Neural cell (in vitro differentiated cells): ENCODE measurements around the gene INPP5F. TPM values are rescaled to one million over a fixed set of nuclear protein-coding genes. Genes with fewer than 3 reads are reported as not detected.

Source experiments
- H2AFZ ChIP-seq: fragments of 200-600, 300-800 bp; sonication (generic), shearing (Covaris generic); 2 replicates; pipeline ENCODE4 v1.6.0; 2014; ENCODE audit warnings: low read depth, mild to moderate bottlenecking, antibody characterized with exemption, low read length, moderate library complexity
- H3F3A ChIP-seq: fragments of 200-600 bp; shearing (Covaris generic); 2 replicates; pipeline ENCODE4 v1.6.1; 2016; ENCODE audit warnings: mild to moderate bottlenecking, moderate library complexity, mixed read lengths, antibody characterized with exemption, low read length; ENCODE audit not compliant: insufficient read depth, poor library complexity, severe bottlenecking
- H3K27ac ChIP-seq: fragments of 200-600, 300-800 bp; sonication (generic), shearing (Covaris generic); 2 replicates; pipeline ENCODE4 v1.5.1; 2014; ENCODE audit warnings: mild to moderate bottlenecking, low read length, moderate library complexity
- H3K27me3 ChIP-seq: fragments of 300-800, 200-600 bp; sonication (generic), shearing (Covaris generic); 2 replicates; pipeline ENCODE4 v1.6.0; 2014; ENCODE audit warnings: mild to moderate bottlenecking, low read depth, low read length, moderate library complexity; ENCODE audit not compliant: insufficient read depth
- H3K36me3 ChIP-seq: fragments of 300-800, 200-600 bp; sonication (generic), shearing (Covaris generic); 2 replicates; pipeline ENCODE4 v1.5.1; 2014; ENCODE audit warnings: mild to moderate bottlenecking, antibody characterized with exemption, low read length, moderate library complexity; ENCODE audit not compliant: insufficient read depth
- H3K4me2 ChIP-seq: fragments of 300-800, 200-600 bp; sonication (generic), shearing (Covaris generic); 2 replicates; pipeline ENCODE4 v1.6.0; 2014; ENCODE audit warnings: mild to moderate bottlenecking, low read length
- H3K4me3 ChIP-seq: fragments of 300-800, 200-600 bp; sonication (generic), shearing (Covaris generic); 2 replicates; pipeline ENCODE4 v1.5.1; 2014; ENCODE audit warnings: mild to moderate bottlenecking, low read length, moderate library complexity
- H3K79me2 ChIP-seq: fragments of 200-600 bp; shearing (Covaris generic); replicated peaks from 2 replicates; pipeline ENCODE4 v1.6.0; 2014; ENCODE audit warnings: mild to moderate bottlenecking, low read length, moderate library complexity; ENCODE audit not compliant: insufficient read depth
- H3K9ac ChIP-seq: fragments of 300-800, 200-600 bp; sonication (generic), shearing (Covaris generic); 2 replicates; pipeline ENCODE4 v1.6.1; 2016; ENCODE audit warnings: mild to moderate bottlenecking, low read length, mixed read lengths
- H3K9me2 ChIP-seq: fragments of 200-600 bp; shearing (Covaris generic); 2 replicates; pipeline ENCODE4 v1.6.1; 2016; ENCODE audit warnings: mild to moderate bottlenecking, low read length, mixed read lengths; ENCODE audit not compliant: insufficient read depth
- H3K9me3 ChIP-seq: fragments of 200-600, 300-800 bp; sonication (generic), shearing (Covaris generic); 2 replicates; pipeline ENCODE4 v1.6.1; 2016; ENCODE audit warnings: mild to moderate bottlenecking, mixed run types, low read length, moderate library complexity, mixed read lengths
- H4K20me1 ChIP-seq: fragments of 200-600 bp; shearing (Covaris generic); 2 replicates; pipeline ENCODE4 v1.6.1; 2016; ENCODE audit warnings: mild to moderate bottlenecking, mixed run types; ENCODE audit not compliant: insufficient read depth
- EP300 ChIP-seq: fragments of 450-650 bp; conservative IDR thresholded peaks from 2 replicates; pipeline ENCODE4 v1.6.1; 2014; ENCODE audit warnings: antibody characterized with exemption, mild to moderate bottlenecking, moderate library complexity; ENCODE audit not compliant: poor library complexity, severe bottlenecking
- EZH2 ChIP-seq: fragments of 200-600, 300-800 bp; shearing (Covaris generic), sonication (generic); IDR thresholded peaks from 2 replicates; pipeline ENCODE4 v1.6.1; 2014; ENCODE audit warnings: antibody characterized with exemption, low read length, borderline replicate concordance, mild to moderate bottlenecking; ENCODE audit not compliant: insufficient read depth, poor library complexity, severe bottlenecking
- MXI1 ChIP-seq: fragments of 450-650 bp; conservative IDR thresholded peaks from 2 replicates; pipeline ENCODE4 v1.6.1; 2014; ENCODE audit warnings: antibody characterized with exemption, mild to moderate bottlenecking; ENCODE audit not compliant: poor library complexity, severe bottlenecking
- POLR2AphosphoS5 ChIP-seq: IDR thresholded peaks from 2 replicates; pipeline ENCODE4 v1.6.1; 2012
- RAD21 ChIP-seq: fragments of 450-650 bp; conservative IDR thresholded peaks from 2 replicates; pipeline ENCODE4 v1.6.1; 2014; ENCODE audit warnings: antibody characterized with exemption, mild to moderate bottlenecking, moderate library complexity
- SMC3 ChIP-seq: fragments of 450-650 bp; conservative IDR thresholded peaks from 2 replicates; pipeline ENCODE4 v1.6.1; 2014; ENCODE audit warnings: antibody characterized with exemption, mild to moderate bottlenecking, moderate library complexity; ENCODE audit not compliant: poor library complexity
- TAF1 ChIP-seq: IDR thresholded peaks from 2 replicates; pipeline ENCODE4 v1.6.1; 2012; ENCODE audit warnings: low read depth
- polyA plus RNA-seq: library from polyadenylated mRNA; depleted of rRNA; stranded (reverse); fragments of >200 nt; gene quantifications from 2 replicates; pipeline ENCODE4 v1.2.3, GENCODE V29; 2014
- TF ChIP-seq, protein P1 (sequence below): fragments of 450-650 bp; IDR thresholded peaks from 2 replicates; pipeline ENCODE4 v1.5.1; 2014; ENCODE audit warnings: antibody characterized with exemption, mild to moderate bottlenecking, moderate library complexity; ENCODE audit not compliant: poor library complexity, severe bottlenecking
- TF ChIP-seq, protein P2 (sequence below): IDR thresholded peaks from 2 replicates; pipeline ENCODE4 v1.6.1; 2012; ENCODE audit warnings: borderline replicate concordance

The INPP5F gene
- polyA plus RNA-seq, 1 donor from 2014 or later = 114 TPM

GRCh38 chr10:119737039-119737663, 11.3 kb downstream of the INPP5F start:
- Histone ChIP-seq H3K27ac (no peak overlapping the region), H3K9me3 (no peaks in the 10 kb centered on the region), H3K4me2 (no peak overlapping the region), H3K36me3 (no peaks in the 10 kb centered on the region), H3K9ac (no peak overlapping the region), H3K9me2 (no peaks in the 10 kb centered on the region), H2AFZ (no peak overlapping the region), H3F3A (no peaks in the 10 kb centered on the region), H3K4me3 (no peak overlapping the region), H3K79me2 (peaks cover 30% of the 10 kb centered on the region), H4K20me1 (no peaks in the 10 kb centered on the region), H3K27me3 (no peaks in the 10 kb centered on the region)
- no peak for TF ChIP-seq MXI1
- TF ChIP-seq, protein P1, sequence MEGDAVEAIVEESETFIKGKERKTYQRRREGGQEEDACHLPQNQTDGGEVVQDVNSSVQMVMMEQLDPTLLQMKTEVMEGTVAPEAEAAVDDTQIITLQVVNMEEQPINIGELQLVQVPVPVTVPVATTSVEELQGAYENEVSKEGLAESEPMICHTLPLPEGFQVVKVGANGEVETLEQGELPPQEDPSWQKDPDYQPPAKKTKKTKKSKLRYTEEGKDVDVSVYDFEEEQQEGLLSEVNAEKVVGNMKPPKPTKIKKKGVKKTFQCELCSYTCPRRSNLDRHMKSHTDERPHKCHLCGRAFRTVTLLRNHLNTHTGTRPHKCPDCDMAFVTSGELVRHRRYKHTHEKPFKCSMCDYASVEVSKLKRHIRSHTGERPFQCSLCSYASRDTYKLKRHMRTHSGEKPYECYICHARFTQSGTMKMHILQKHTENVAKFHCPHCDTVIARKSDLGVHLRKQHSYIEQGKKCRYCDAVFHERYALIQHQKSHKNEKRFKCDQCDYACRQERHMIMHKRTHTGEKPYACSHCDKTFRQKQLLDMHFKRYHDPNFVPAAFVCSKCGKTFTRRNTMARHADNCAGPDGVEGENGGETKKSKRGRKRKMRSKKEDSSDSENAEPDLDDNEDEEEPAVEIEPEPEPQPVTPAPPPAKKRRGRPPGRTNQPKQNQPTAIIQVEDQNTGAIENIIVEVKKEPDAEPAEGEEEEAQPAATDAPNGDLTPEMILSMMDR = no peak
- no peak for TF ChIP-seq EZH2
- TF ChIP-seq EP300 = no peak
- TF ChIP-seq POLR2AphosphoS5 = no peak
- TF ChIP-seq SMC3 = no peak
- TF ChIP-seq, protein P2, sequence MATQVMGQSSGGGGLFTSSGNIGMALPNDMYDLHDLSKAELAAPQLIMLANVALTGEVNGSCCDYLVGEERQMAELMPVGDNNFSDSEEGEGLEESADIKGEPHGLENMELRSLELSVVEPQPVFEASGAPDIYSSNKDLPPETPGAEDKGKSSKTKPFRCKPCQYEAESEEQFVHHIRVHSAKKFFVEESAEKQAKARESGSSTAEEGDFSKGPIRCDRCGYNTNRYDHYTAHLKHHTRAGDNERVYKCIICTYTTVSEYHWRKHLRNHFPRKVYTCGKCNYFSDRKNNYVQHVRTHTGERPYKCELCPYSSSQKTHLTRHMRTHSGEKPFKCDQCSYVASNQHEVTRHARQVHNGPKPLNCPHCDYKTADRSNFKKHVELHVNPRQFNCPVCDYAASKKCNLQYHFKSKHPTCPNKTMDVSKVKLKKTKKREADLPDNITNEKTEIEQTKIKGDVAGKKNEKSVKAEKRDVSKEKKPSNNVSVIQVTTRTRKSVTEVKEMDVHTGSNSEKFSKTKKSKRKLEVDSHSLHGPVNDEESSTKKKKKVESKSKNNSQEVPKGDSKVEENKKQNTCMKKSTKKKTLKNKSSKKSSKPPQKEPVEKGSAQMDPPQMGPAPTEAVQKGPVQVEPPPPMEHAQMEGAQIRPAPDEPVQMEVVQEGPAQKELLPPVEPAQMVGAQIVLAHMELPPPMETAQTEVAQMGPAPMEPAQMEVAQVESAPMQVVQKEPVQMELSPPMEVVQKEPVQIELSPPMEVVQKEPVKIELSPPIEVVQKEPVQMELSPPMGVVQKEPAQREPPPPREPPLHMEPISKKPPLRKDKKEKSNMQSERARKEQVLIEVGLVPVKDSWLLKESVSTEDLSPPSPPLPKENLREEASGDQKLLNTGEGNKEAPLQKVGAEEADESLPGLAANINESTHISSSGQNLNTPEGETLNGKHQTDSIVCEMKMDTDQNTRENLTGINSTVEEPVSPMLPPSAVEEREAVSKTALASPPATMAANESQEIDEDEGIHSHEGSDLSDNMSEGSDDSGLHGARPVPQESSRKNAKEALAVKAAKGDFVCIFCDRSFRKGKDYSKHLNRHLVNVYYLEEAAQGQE = no peak
- TF ChIP-seq RAD21 = no peak
- TF ChIP-seq TAF1 = no peak

GRCh38 chr10:119737823-119738222, 12.0 kb downstream of the INPP5F start:
- H3K79me2 ChIP-seq = peaks cover 30% of the 10 kb centered on the region
- no peaks in the 10 kb centered on the region for H3K27me3 ChIP-seq
- H3K9me3 ChIP-seq = no peaks in the 10 kb centered on the region
- no peak overlapping the region for H3K27ac ChIP-seq
- TF ChIP-seq, protein P2 = no peak
- TF ChIP-seq, protein P1 = no peak
- no peak for TF ChIP-seq RAD21
- no peak for TF ChIP-seq POLR2AphosphoS5
- TF ChIP-seq TAF1 = no peak
- no peak for TF ChIP-seq EZH2
- TF ChIP-seq EP300 = no peak
- TF ChIP-seq SMC3 = no peak
- no peak for TF ChIP-seq MXI1
- H3F3A ChIP-seq = no peaks in the 10 kb centered on the region
- H4K20me1 ChIP-seq = no peaks in the 10 kb centered on the region
- no peak overlapping the region for H3K9ac ChIP-seq
- no peak overlapping the region for H2AFZ ChIP-seq
- H3K4me3 ChIP-seq = no peak overlapping the region
- no peak overlapping the region for H3K4me2 ChIP-seq
- H3K9me2 ChIP-seq = no peaks in the 10 kb centered on the region
- H3K36me3 ChIP-seq = no peaks in the 10 kb centered on the region
